ENCODE measurements around the gene FAF2. TPM values are rescaled to one million over a fixed set of nuclear protein-coding genes. Genes with fewer than 3 reads are reported as not detected.

Gene FAF2
- total and polyA plus RNA-seq, 2 donors (not counting 3 experiments of a cell fraction or from before 2014, with no cell fraction given), result 27.9 to 43.5 TPM

- DNase-seq (ENCODE audit: low read depth, low spot score), result peak; percentile 81
- H3K27ac ChIP-seq (ENCODE audit: insufficient read depth, low read depth, low read length), result peak within 1 kb of the TSS; percentile 86
- H4K20me1 ChIP-seq (replicated peaks; ENCODE audit: control insufficient read depth, extremely low read depth, insufficient read depth, low read length), result no peaks in the 10 kb centered on the region
- no peaks in the 10 kb centered on the region for H3K27me3 ChIP-seq (ENCODE audit: control insufficient read depth in 2 of 2, insufficient read depth in 2 of 2, low read length in 2 of 2)
- dilution Hi-C loops (cut with MboI; ENCODE audit: extremely low pct_ligation_motif_present, low sequenced_read_pairs), result no loop called here
- POLR2A ChIA-PET, result interaction anchor here (1.4 kb wide), 1 partner anchor 31 kb away, joined by 4 read pairs; the partner anchor contains the start of gene FAF2
- H3K79me2 ChIP-seq (ENCODE audit: control insufficient read depth, insufficient read depth, low read length), result peaks cover 15% of the 10 kb centered on the region
- peak within 1 kb of the TSS; percentile 78 to 84 (median 82) for H3K4me3 ChIP-seq (replicated peaks in 1 of 3; ENCODE audit: insufficient read depth in 1 of 3, low read depth in 1 of 3, low read length in 3 of 3)
- TF ChIP-seq POLR2A (IDR thresholded peaks at IDR 0.05; ENCODE audit: low read depth, low read length), result peak; percentile 67
- TF ChIP-seq POLR2AphosphoS5 (IDR thresholded peaks at IDR 0.05; ENCODE audit: insufficient read depth, low read depth, low read length), result peak; percentile 77
- no peak for TF ChIP-seq GATA2 (IDR thresholded peaks at IDR 0.05; ENCODE audit: insufficient read depth, insufficient read length, low read depth, low read length)
- TF ChIP-seq FOS (IDR thresholded peaks at IDR 0.05; ENCODE audit: borderline replicate concordance, insufficient read depth, low read length), result peak; percentile 17
- TF ChIP-seq MYC (IDR thresholded peaks at IDR 0.05; ENCODE audit: low read depth, low read length), result no peak
- TF ChIP-seq EZH2 (IDR thresholded peaks at IDR 0.05; ENCODE audit: borderline replicate concordance, low read depth, low read length, severe bottlenecking), result no peak
- peak; percentile 65 to 86 for TF ChIP-seq CTCF (IDR thresholded peaks at IDR 0.05; ENCODE audit: extremely low read depth in 1 of 2, insufficient read depth in 1 of 2, low read depth in 1 of 2, low read length in 2 of 2)
- TF ChIP-seq MAX (IDR thresholded peaks at IDR 0.05; ENCODE audit: insufficient read depth, insufficient read length), result peak; percentile 10
- no peak for TF ChIP-seq JUN (IDR thresholded peaks at IDR 0.05; ENCODE audit: borderline replicate concordance, insufficient read depth, insufficient read length, low read depth)
- H3K4me2 ChIP-seq (ENCODE audit: insufficient read depth, low read length), result peak within 1 kb of the TSS; percentile 74
- no peaks in the 10 kb centered on the region for H3K36me3 ChIP-seq (ENCODE audit: control insufficient read depth in 2 of 2, extremely low read depth in 1 of 2, insufficient read depth in 2 of 2, low read length in 2 of 2)
- CTCF ChIA-PET, result interaction anchor here (0.6 to 4.0 kb wide), 28 partner anchors 8 to 686 kb away, joined by 3 to 88 read pairs (median 3); partner anchors contain the start of genes EIF4E1B, FAF2, HIGD2A and NOP16
- H3K9me3 ChIP-seq (replicated peaks; ENCODE audit: control insufficient read depth, insufficient read depth, low read length), result no peaks in the 10 kb centered on the region
- H2AFZ ChIP-seq (ENCODE audit: low read depth, low read length), result peak within 1 kb of the TSS; percentile 88
- H3K4me1 ChIP-seq (ENCODE audit: control insufficient read depth, extremely low read depth, insufficient read depth, low read length), result peaks cover 12% of the 10 kb centered on the region
- peak within 1 kb of the TSS; percentile 97 for H3K9ac ChIP-seq (replicated peaks; ENCODE audit: extremely low read depth, insufficient read depth, low read length)
- intact Hi-C loops (cut with micrococcal nuclease), result loop anchor here (1.0 to 5.0 kb wide), 9 partner anchors 20 to 181 kb away; partner anchors contain the start of genes FAF2 and RNF44
- H3K9me1 ChIP-seq (replicated peaks; ENCODE audit: control insufficient read depth, extremely low read depth, insufficient read depth, low read length), result no peaks in the 10 kb centered on the region
- no TSS peak for BruUV-seq (replicated peaks)
- FAIRE-seq, result peak; percentile 81
Measured at GRCh38 chr5:176415952-176416924, 31.9 kb upstream of the FAF2 start, which contains the start of gene CLTB. Gene CLTB, minus strand, starts transcription at chr5:176416539. Its CDS starts 176 bp downstream, at chr5:176416363.

Measured in endothelial cell of umbilical vein (primary cell).